HepG2 (cell line): Measurements from ENCODE around the gene CACHD1. TPM values are rescaled to one million over a fixed set of nuclear protein-coding genes. Genes with fewer than 3 reads are reported as not detected.

ENCODE experiments used
- ATAC-seq: fragments of 200-7000 bp; cut with Tn5 transposase; 3 replicates; pipeline ENCODE4 v1.9.1; 2020; ENCODE audit warnings: mild to moderate bottlenecking, moderate library complexity
- BruUV-seq: library from RNA; stranded (reverse); fragments of 400-500 nt; replicated peaks from 2 replicates; lab custom pipeline; 2021; lab: Mats Ljungman, UMichigan
- CTCF ChIA-PET: fragments of 300-600 bp; formaldehyde crosslinking; extraction: SDS; loops from one replicate; lab custom pipeline; 2021; ENCODE audit warnings: low total read pairs, inconsistent platforms, low intra/inter-chr PET ratio; lab: Yijun Ruan, JAX
- POLR2A ChIA-PET: fragments of 350-600 bp; sonication (Branson Sonifier 250); formaldehyde crosslinking; loops from one replicate; lab custom pipeline; 2020; ENCODE audit warnings: antibody characterized with exemption, inconsistent platforms; lab: Yijun Ruan, JAX
- DNase-seq: peaks from one replicate; pipeline ENCODE4 v3.0.0-alpha.2; 2015; ENCODE audit warnings: low spot score
- FAIRE-seq: peaks from 3 replicates; lab custom pipeline; 2011; peaks lifted over from hg19 to GRCh38; lab: Jason Lieb, UNC
- H2AFZ ChIP-seq: one replicate; pipeline ENCODE4 v1.6.1; 2011; ENCODE audit warnings: low read length, inconsistent platforms
- H3K27ac ChIP-seq: fragments of 300-600 bp; 3 replicates; pipeline ENCODE4 v1.8.0; 2011; ENCODE audit warnings: mixed run types, mild to moderate bottlenecking, mixed read lengths, low read length, inconsistent platforms; ENCODE audit not compliant: insufficient read depth; ENCODE audit errors: extremely low read length
- H3K27me3 ChIP-seq, 2 experiments: fragments of 200-600 bp in 1 of 2; 2 replicates in 1 of 2; 3 replicates in 1 of 2; pipeline versions ENCODE4 v1.6.0 to v1.8.0; 2011; ENCODE audit warnings: low read length in 2 of 2, mild to moderate bottlenecking in 2 of 2, moderate library complexity in 2 of 2, inconsistent platforms in 1 of 2; ENCODE audit not compliant: insufficient read depth in 2 of 2, control insufficient read depth in 1 of 2
- H3K36me3 ChIP-seq, 2 experiments: fragments of 200-600 bp in 1 of 2; replicated peaks in 1 of 2; 2 replicates in 1 of 2; 3 replicates in 1 of 2; pipeline versions ENCODE4 v1.5.1 to v1.8.0; 2011; ENCODE audit warnings: low read length in 2 of 2, inconsistent platforms in 1 of 2; ENCODE audit not compliant: insufficient read depth in 2 of 2, control insufficient read depth in 1 of 2
- H3K4me1 ChIP-seq: 2 replicates; pipeline ENCODE4 v1.5.1; 2012; ENCODE audit warnings: low read length, inconsistent platforms; ENCODE audit not compliant: insufficient read depth
- H3K4me2 ChIP-seq: 2 replicates; pipeline ENCODE4 v1.6.0; 2011; ENCODE audit warnings: low read depth, low read length, inconsistent platforms
- H3K4me3 ChIP-seq, 3 experiments: fragments of 200-600 bp in 1 of 3; sonication (generic), shearing (Covaris generic) in 1 of 3; replicated peaks in 1 of 3; 2 replicates each; pipeline ENCODE4 v1.5.1; 2011 to 2016; ENCODE audit warnings: low read length in 3 of 3, inconsistent platforms in 2 of 3, low read depth in 2 of 3, mild to moderate bottlenecking in 2 of 3, control low read depth in 1 of 3, mixed read lengths in 1 of 3; ENCODE audit not compliant: insufficient read depth in 1 of 3
- H3K79me2 ChIP-seq: one replicate; pipeline ENCODE4 v1.6.1; 2011; ENCODE audit warnings: low read length, inconsistent platforms; ENCODE audit not compliant: insufficient read depth
- H3K9ac ChIP-seq: 2 replicates; pipeline ENCODE4 v1.6.0; 2011; ENCODE audit warnings: mild to moderate bottlenecking, low read depth, low read length, inconsistent platforms; ENCODE audit not compliant: insufficient read depth
- H3K9me3 ChIP-seq: 2 replicates; pipeline ENCODE4 v1.5.1; 2012; ENCODE audit warnings: mild to moderate bottlenecking, low read length
- H4K20me1 ChIP-seq: 2 replicates; pipeline ENCODE4 v1.6.0; 2011; ENCODE audit warnings: inconsistent platforms, mild to moderate bottlenecking, low read length, moderate library complexity; ENCODE audit not compliant: insufficient read depth
- ARHGAP35 ChIP-seq: sonication (generic); formaldehyde crosslinking; IDR thresholded peaks from 2 replicates; pipeline ENCODE4 v1.9.0; 2022; ENCODE audit warnings: mild to moderate bottlenecking, inconsistent platforms, moderate library complexity, missing genetic modification reagents, borderline replicate concordance
- CEBPG ChIP-seq: IDR thresholded peaks from 2 replicates; pipeline ENCODE4 v1.6.1; 2016
- CHD2 ChIP-seq: IDR thresholded peaks from 2 replicates; pipeline ENCODE4 v1.6.1; 2011; ENCODE audit warnings: low read depth, low read length, improper control_type of control experiment
- HINFP ChIP-seq: sonication (generic); formaldehyde crosslinking; IDR thresholded peaks from 2 replicates; pipeline ENCODE4 v1.4.0; 2020; ENCODE audit warnings: low read depth, mild to moderate bottlenecking, missing genetic modification reagents
- HNF1A ChIP-seq, 2 experiments: sonication (generic) in 1 of 2; formaldehyde crosslinking in 1 of 2; IDR thresholded peaks; 2 replicates each; pipeline versions ENCODE4 v1.4.0 to v1.6.1; 2016 to 2020; ENCODE audit warnings: borderline replicate concordance in 1 of 2, low read depth in 1 of 2, mild to moderate bottlenecking in 1 of 2, missing genetic modification reagents in 1 of 2
- MED1 ChIP-seq: sonication (generic); formaldehyde crosslinking; IDR thresholded peaks from 2 replicates; pipeline ENCODE4 v1.4.0; 2020; ENCODE audit warnings: missing genetic modification reagents
- MXD4 ChIP-seq: IDR thresholded peaks from 2 replicates; pipeline ENCODE4 v1.6.1; 2016; ENCODE audit warnings: mild to moderate bottlenecking, missing biosample characterization, missing genetic modification reagents
- THAP7 ChIP-seq: sonication (generic); formaldehyde crosslinking; IDR thresholded peaks from 2 replicates; pipeline ENCODE4 v1.8.1; 2023; ENCODE audit warnings: mild to moderate bottlenecking, missing genetic modification reagents
- ZNF124 ChIP-seq: sonication (generic); formaldehyde crosslinking; IDR thresholded peaks from 2 replicates; pipeline ENCODE4 v1.4.0; 2020; ENCODE audit warnings: missing genetic modification reagents
- ZNF180 ChIP-seq: sonication (generic); formaldehyde crosslinking; IDR thresholded peaks from 2 replicates; pipeline ENCODE4 v1.4.0; 2020; ENCODE audit warnings: low read depth, missing genetic modification reagents, borderline replicate concordance
- WGBS: methylation state at CpG from one replicate; pipeline ENCODE4 v1.1.6; 2017; ENCODE audit warnings: low lambda C conversion rate; 5-methylcytosine and 5-hydroxymethylcytosine counted together
- in situ Hi-C: cut with HindIII; loops from 2 replicates; pipeline ENCODE4 v1.10.0; 2017; ENCODE audit warnings: low pct_unique_long_range_greater_than_20kb; ENCODE audit not compliant: extremely low pct_ligation_motif_present
- intact Hi-C: fragments of 100-400 bp; cut with micrococcal nuclease; formaldehyde crosslinking; loops from one replicate; pipeline ENCODE4 v1.10.0; 2022; ENCODE audit not compliant: unreplicated experiment
- polyA plus RNA-seq, 8 experiments: library from polyadenylated mRNA; depleted of rRNA in 3 of 8; stranded (reverse) in 7 of 8; unstranded in 1 of 8; fragments of >200 nt; fragmentation: Illumina TruSeq in 4 of 8; extraction: Trizol in 4 of 8; gene quantifications; 2 replicates each; pipeline versions ENCODE4 v1.2.1 to v1.2.3, GENCODE V29; 2011 to 2016; ENCODE audit warnings: low read depth in 4 of 8, missing spikeins in 1 of 8, mixed read lengths in 1 of 8; ENCODE audit not compliant: insufficient read depth in 1 of 8
- total RNA-seq, 5 experiments: library from RNA; depleted of rRNA; stranded (reverse); fragments of >200 nt; fragmentation: Illumina TruSeq; extraction: Trizol; gene quantifications; 2 replicates each; pipeline ENCODE4 v1.2.3, GENCODE V29; 2016; ENCODE audit warnings: low read depth in 1 of 5
- TF ChIP-seq, protein P1 (sequence below): sonication (generic); formaldehyde crosslinking; IDR thresholded peaks from 2 replicates; pipeline ENCODE4 v1.4.0; 2020; ENCODE audit warnings: missing genetic modification reagents
- TF ChIP-seq, protein P2 (sequence below): sonication (generic); formaldehyde crosslinking; conservative IDR thresholded peaks from 2 replicates; pipeline ENCODE4 v1.8.1; 2023; ENCODE audit warnings: missing genetic modification reagents
- TF ChIP-seq, protein P3 (sequence below): sonication (generic); formaldehyde crosslinking; IDR thresholded peaks from 2 replicates; pipeline ENCODE4 v1.8.1; 2022; ENCODE audit warnings: mild to moderate bottlenecking, missing genetic modification reagents

Gene CACHD1
- total and polyA plus RNA-seq, 2 of the 13 experiments (the other 11 are each of a cell fraction or from before 2014, with no cell fraction given): 0.11 TPM; not detected in 1

DNA sequence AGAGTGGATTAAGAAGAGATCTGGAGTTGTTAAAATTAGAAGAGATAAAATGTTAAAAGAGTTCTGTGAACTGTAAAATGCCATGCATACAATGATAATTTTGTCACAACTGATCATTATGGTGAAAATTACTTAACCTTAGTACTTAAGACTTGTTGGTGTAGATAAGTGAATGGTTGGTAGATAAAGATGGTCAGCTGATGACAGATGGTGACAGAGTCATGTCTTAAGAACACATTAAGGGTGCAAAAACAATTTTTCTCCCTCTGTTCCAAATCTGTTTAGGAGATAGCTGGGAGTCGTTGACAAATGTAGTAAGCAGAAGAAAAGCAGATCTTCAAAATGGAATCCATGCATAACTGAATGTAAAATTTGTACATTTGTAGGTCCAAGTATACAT lies 18.5 kb upstream of the CACHD1 start (continued):
- TF ChIP-seq THAP7 (CRISPR knock-in tag) (no peak), MED1 (CRISPR knock-in tag) (no peak), CHD2 (no peak), HINFP (CRISPR knock-in tag) (no peak), ZNF124 (CRISPR knock-in tag) (no peak), ZNF180 (CRISPR knock-in tag) (no peak)
- TF ChIP-seq, protein P1, sequence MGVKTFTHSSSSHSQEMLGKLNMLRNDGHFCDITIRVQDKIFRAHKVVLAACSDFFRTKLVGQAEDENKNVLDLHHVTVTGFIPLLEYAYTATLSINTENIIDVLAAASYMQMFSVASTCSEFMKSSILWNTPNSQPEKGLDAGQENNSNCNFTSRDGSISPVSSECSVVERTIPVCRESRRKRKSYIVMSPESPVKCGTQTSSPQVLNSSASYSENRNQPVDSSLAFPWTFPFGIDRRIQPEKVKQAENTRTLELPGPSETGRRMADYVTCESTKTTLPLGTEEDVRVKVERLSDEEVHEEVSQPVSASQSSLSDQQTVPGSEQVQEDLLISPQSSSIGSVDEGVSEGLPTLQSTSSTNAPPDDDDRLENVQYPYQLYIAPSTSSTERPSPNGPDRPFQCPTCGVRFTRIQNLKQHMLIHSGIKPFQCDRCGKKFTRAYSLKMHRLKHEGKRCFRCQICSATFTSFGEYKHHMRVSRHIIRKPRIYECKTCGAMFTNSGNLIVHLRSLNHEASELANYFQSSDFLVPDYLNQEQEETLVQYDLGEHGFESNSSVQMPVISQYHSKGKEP: no peak
- TF ChIP-seq, protein P2, sequence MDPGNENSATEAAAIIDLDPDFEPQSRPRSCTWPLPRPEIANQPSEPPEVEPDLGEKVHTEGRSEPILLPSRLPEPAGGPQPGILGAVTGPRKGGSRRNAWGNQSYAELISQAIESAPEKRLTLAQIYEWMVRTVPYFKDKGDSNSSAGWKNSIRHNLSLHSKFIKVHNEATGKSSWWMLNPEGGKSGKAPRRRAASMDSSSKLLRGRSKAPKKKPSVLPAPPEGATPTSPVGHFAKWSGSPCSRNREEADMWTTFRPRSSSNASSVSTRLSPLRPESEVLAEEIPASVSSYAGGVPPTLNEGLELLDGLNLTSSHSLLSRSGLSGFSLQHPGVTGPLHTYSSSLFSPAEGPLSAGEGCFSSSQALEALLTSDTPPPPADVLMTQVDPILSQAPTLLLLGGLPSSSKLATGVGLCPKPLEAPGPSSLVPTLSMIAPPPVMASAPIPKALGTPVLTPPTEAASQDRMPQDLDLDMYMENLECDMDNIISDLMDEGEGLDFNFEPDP (CRISPR knock-in tag): no peak

DNA sequence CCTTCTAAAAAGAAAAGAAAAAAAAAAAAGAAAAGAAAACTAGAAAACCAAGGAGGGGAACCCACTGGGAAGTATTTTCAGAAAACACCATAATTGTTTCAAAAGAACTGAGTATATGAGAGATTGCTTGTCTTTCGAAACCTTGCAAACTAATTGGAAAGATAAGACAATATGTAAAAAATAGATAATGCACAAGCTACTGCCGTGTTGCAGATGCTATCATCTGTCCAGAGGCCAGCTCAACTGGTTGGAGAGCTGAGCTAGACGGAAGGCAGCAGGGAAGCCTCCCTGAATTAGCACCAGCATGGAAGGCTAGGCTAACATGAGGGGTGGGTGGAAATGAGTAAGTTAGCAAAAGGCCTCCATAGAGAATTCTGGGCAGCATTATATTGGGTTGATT lies 16.2 kb upstream of the CACHD1 start:
- Histone ChIP-seq H3K9ac (no peak overlapping the region), H3K4me1 (no peaks in the 10 kb centered on the region), H3K4me2 (no peak overlapping the region), H3K27ac (no peak overlapping the region), H4K20me1 (no peaks in the 10 kb centered on the region), H3K4me3 (no peak overlapping the region), H3K36me3 (no peaks in the 10 kb centered on the region), H3K27me3 (no peaks in the 10 kb centered on the region), H3K9me3 (no peaks in the 10 kb centered on the region), H3K79me2 (no peaks in the 10 kb centered on the region), H2AFZ (no peak overlapping the region)
- ATAC-seq (no peak), DNase-seq (no peak), FAIRE-seq (no peak)
- ChIA-PET CTCF (no interaction called here), POLR2A (no interaction called here)
- in situ Hi-C loops (no loop called here), intact Hi-C loops (no loop called here)
- WGBS: 3% methylated on average over 3 of the region's 3 CpGs
- BruUV-seq: no TSS peak
- TF ChIP-seq MXD4 (CRISPR knock-in tag) (no peak), CEBPG (no peak), HNF1A (IDR thresholded peaks at IDR 0.05; ENCODE audit: low read depth) (no peak), HNF1A (CRISPR knock-in tag; IDR thresholded peaks at IDR 0.05; ENCODE audit: borderline replicate concordance) (no peak), ARHGAP35 (CRISPR knock-in tag) (no peak)
- TF ChIP-seq, protein P3, sequence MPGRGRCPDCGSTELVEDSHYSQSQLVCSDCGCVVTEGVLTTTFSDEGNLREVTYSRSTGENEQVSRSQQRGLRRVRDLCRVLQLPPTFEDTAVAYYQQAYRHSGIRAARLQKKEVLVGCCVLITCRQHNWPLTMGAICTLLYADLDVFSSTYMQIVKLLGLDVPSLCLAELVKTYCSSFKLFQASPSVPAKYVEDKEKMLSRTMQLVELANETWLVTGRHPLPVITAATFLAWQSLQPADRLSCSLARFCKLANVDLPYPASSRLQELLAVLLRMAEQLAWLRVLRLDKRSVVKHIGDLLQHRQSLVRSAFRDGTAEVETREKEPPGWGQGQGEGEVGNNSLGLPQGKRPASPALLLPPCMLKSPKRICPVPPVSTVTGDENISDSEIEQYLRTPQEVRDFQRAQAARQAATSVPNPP (CRISPR knock-in tag): no peak
